Keratinocyte (primary cell): ENCODE data around the gene ZDHHC21. TPM values are rescaled to one million over a fixed set of nuclear protein-coding genes. Genes with fewer than 3 reads are reported as not detected.

Experiments
- DNase-seq: peaks from one replicate; pipeline ENCODE4 v3.0.0-alpha.2; 2011; ENCODE audit warnings: low read depth, missing footprints, low spot score
- FAIRE-seq: peaks from 2 replicates; lab custom pipeline; 2011; peaks lifted over from hg19 to GRCh38; lab: Jason Lieb, UNC
- H2AFZ ChIP-seq: 2 replicates; pipeline ENCODE4 v1.6.0; 2012; ENCODE audit warnings: low read length, control low read depth, inconsistent platforms; ENCODE audit not compliant: control insufficient read depth
- H3K27ac ChIP-seq: 2 replicates; pipeline ENCODE4 v1.5.1; 2011; ENCODE audit warnings: low read length; ENCODE audit not compliant: control insufficient read depth, insufficient read depth
- H3K27me3 ChIP-seq: 3 replicates; pipeline ENCODE4 v1.6.0; 2011; ENCODE audit warnings: low read length; ENCODE audit not compliant: control insufficient read depth, insufficient read depth; ENCODE audit errors: extremely low read depth
- H3K36me3 ChIP-seq, 2 experiments: 2 replicates in 1 of 2; 3 replicates in 1 of 2; pipeline ENCODE4 v1.5.1; 2011; ENCODE audit warnings: low read length in 2 of 2, mild to moderate bottlenecking in 1 of 2; ENCODE audit not compliant: control insufficient read depth in 2 of 2, insufficient read depth in 2 of 2; ENCODE audit errors: extremely low read depth in 1 of 2
- H3K4me1 ChIP-seq: 3 replicates; pipeline ENCODE4 v1.5.1; 2011; ENCODE audit warnings: low read length; ENCODE audit not compliant: control insufficient read depth, insufficient read depth; ENCODE audit errors: extremely low read depth
- H3K4me2 ChIP-seq: 3 replicates; pipeline ENCODE4 v1.6.0; 2011; ENCODE audit warnings: low read depth, low read length; ENCODE audit not compliant: control insufficient read depth, insufficient read depth; ENCODE audit errors: extremely low read depth
- H3K4me3 ChIP-seq, 3 experiments: fragments of 200-600 bp in 1 of 3; sonication (generic) in 1 of 3; 2 replicates in 2 of 3; 3 replicates in 1 of 3; pipeline ENCODE4 v1.5.1; 2011 to 2016; ENCODE audit warnings: low read length in 3 of 3, mild to moderate bottlenecking in 3 of 3, control low read depth in 2 of 3, inconsistent platforms in 1 of 3, low read depth in 1 of 3, mixed read lengths in 1 of 3, mixed run types in 1 of 3, moderate library complexity in 1 of 3; ENCODE audit not compliant: control insufficient read depth in 2 of 3, insufficient read depth in 2 of 3; ENCODE audit errors: extremely low read depth in 1 of 3
- H3K79me2 ChIP-seq: 2 replicates; pipeline ENCODE4 v1.6.0; 2012; ENCODE audit warnings: low read length; ENCODE audit not compliant: control insufficient read depth, insufficient read depth
- H3K9ac ChIP-seq: 3 replicates; pipeline ENCODE4 v1.6.0; 2011; ENCODE audit warnings: low read length; ENCODE audit not compliant: control insufficient read depth, insufficient read depth; ENCODE audit errors: extremely low read depth
- H3K9me1 ChIP-seq: 3 replicates; pipeline ENCODE4 v1.6.0; 2011; ENCODE audit warnings: low read length; ENCODE audit not compliant: control insufficient read depth, insufficient read depth; ENCODE audit errors: extremely low read depth
- H3K9me3 ChIP-seq: 2 replicates; pipeline ENCODE4 v1.5.1; 2012; ENCODE audit warnings: low read depth, low read length; ENCODE audit not compliant: control insufficient read depth
- H4K20me1 ChIP-seq: 3 replicates; pipeline ENCODE4 v1.6.0; 2011; ENCODE audit warnings: low read length; ENCODE audit not compliant: control insufficient read depth, insufficient read depth; ENCODE audit errors: extremely low read depth
- CTCF ChIP-seq, 3 experiments: IDR thresholded peaks in 1 of 3; conservative IDR thresholded peaks in 1 of 3; optimal IDR thresholded peaks in 1 of 3; 2 replicates in 2 of 3; 3 replicates in 1 of 3; pipeline versions ENCODE3 to v1.5.1; 2011; ENCODE audit warnings: low read length in 3 of 3, mild to moderate bottlenecking in 3 of 3, moderate library complexity in 2 of 3, control low read depth in 1 of 3, inconsistent platforms in 1 of 3; ENCODE audit not compliant: insufficient read depth in 2 of 3; ENCODE audit errors: extremely low read depth in 1 of 3
- EZH2 ChIP-seq: IDR thresholded peaks from one replicate; pipeline ENCODE4 v1.6.1; 2012; ENCODE audit warnings: inconsistent platforms, mild to moderate bottlenecking, low read length, moderate library complexity
- dilution Hi-C: fragments of 300-500 bp; cut with MboI; formaldehyde crosslinking; loops from one replicate; pipeline ENCODE4 v1.7.0; 2020; ENCODE audit warnings: low sequenced_read_pairs; ENCODE audit not compliant: extremely low pct_ligation_motif_present
- polyA plus RNA-seq, 5 experiments: library from polyadenylated mRNA; depleted of rRNA in 3 of 5; stranded (reverse) in 3 of 5; stranded (forward) in 1 of 5; unstranded in 1 of 5; fragments of >200 nt; gene quantifications; 1 replicate in 1 of 5; 2 replicates in 3 of 5; 3 replicates in 1 of 5; pipeline versions ENCODE4 v1.2.1 to v1.2.3, GENCODE V29; 2011 to 2012; ENCODE audit warnings: missing spikeins in 2 of 5, low read depth in 1 of 5, low replicate concordance in 1 of 5

Gene ZDHHC21
- polyA plus RNA-seq, 1 donor (not counting 4 experiments of a cell fraction or from before 2014, with no cell fraction given), result 4.2 TPM

- FAIRE-seq, result no peak
Measured at GRCh38 chr9:14730461-14730898, 37.2 kb upstream of the ZDHHC21 start.

GRCh38 chr9:14723301-14723700 lies 30.1 kb upstream of the ZDHHC21 start:
- Histone ChIP-seq H3K4me3 (no peak overlapping the region), H4K20me1 (no peaks in the 10 kb centered on the region), H3K9ac (no peak overlapping the region), H3K9me3 (no peaks in the 10 kb centered on the region), H3K27me3 (peaks cover 9% of the 10 kb centered on the region), H3K4me2 (no peak overlapping the region), H3K36me3 (no peaks in the 10 kb centered on the region), H3K27ac (no peak overlapping the region), H3K79me2 (no peaks in the 10 kb centered on the region), H2AFZ (no peak overlapping the region), H3K9me1 (no peaks in the 10 kb centered on the region), H3K4me1 (no peaks in the 10 kb centered on the region)
- dilution Hi-C loops, result no loop called here
- DNase-seq (no peak), FAIRE-seq (no peak)
- TF ChIP-seq EZH2, result no peak
- TF ChIP-seq CTCF (optimal IDR thresholded peaks at IDR 0.05 in 1 of 3, IDR thresholded peaks at IDR 0.05 in 1 of 3, conservative IDR thresholded peaks at IDR 0.05 in 1 of 3; ENCODE audit: extremely low read depth in 1 of 3, insufficient read depth in 2 of 3, low read length in 3 of 3), result no peak

More at GRCh38 chr9:14730461-14730898, 37.2 kb upstream of the ZDHHC21 start:
- H4K20me1 ChIP-seq, result no peaks in the 10 kb centered on the region
- H3K27ac ChIP-seq, result no peak overlapping the region
- no peaks in the 10 kb centered on the region for H3K36me3 ChIP-seq
- TF ChIP-seq CTCF (optimal IDR thresholded peaks at IDR 0.05 in 1 of 3, IDR thresholded peaks at IDR 0.05 in 1 of 3, conservative IDR thresholded peaks at IDR 0.05 in 1 of 3; ENCODE audit: extremely low read depth in 1 of 3, insufficient read depth in 2 of 3, low read length in 3 of 3) (no peak), EZH2 (no peak)
- H3K9me3 ChIP-seq, result no peaks in the 10 kb centered on the region
- dilution Hi-C loops, result no loop called here
- no peaks in the 10 kb centered on the region for H3K9me1 ChIP-seq
- DNase-seq, result no peak
- H3K4me3 ChIP-seq, result no peak overlapping the region
- H2AFZ ChIP-seq, result no peak overlapping the region
- H3K9ac ChIP-seq, result no peak overlapping the region
- no peak overlapping the region for H3K4me2 ChIP-seq
- no peaks in the 10 kb centered on the region for H3K27me3 ChIP-seq
- no peaks in the 10 kb centered on the region for H3K79me2 ChIP-seq
- no peaks in the 10 kb centered on the region for H3K4me1 ChIP-seq
